ENCODE results near the gene MMP24. TPM values are rescaled to one million over a fixed set of nuclear protein-coding genes. Genes with fewer than 3 reads are reported as not detected.
A peak's percentile ranks its signal among the peaks of the same experiment; 100 is the strongest.

Gene MMP24
- total RNA-seq, 4 donors from 2014 or later = 0.16 to 7.2 (median 5.6) TPM

GRCh38 chr20:35302421-35303335, 76.2 kb downstream of the MMP24 start:
- TF ChIP-seq, protein P1, sequence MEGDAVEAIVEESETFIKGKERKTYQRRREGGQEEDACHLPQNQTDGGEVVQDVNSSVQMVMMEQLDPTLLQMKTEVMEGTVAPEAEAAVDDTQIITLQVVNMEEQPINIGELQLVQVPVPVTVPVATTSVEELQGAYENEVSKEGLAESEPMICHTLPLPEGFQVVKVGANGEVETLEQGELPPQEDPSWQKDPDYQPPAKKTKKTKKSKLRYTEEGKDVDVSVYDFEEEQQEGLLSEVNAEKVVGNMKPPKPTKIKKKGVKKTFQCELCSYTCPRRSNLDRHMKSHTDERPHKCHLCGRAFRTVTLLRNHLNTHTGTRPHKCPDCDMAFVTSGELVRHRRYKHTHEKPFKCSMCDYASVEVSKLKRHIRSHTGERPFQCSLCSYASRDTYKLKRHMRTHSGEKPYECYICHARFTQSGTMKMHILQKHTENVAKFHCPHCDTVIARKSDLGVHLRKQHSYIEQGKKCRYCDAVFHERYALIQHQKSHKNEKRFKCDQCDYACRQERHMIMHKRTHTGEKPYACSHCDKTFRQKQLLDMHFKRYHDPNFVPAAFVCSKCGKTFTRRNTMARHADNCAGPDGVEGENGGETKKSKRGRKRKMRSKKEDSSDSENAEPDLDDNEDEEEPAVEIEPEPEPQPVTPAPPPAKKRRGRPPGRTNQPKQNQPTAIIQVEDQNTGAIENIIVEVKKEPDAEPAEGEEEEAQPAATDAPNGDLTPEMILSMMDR (IDR thresholded peaks at IDR 0.05) = no peak
- no peak for DNase-seq (ENCODE audit: low spot score)
- ATAC-seq (ENCODE audit: low FRiP score) = no peak

GRCh38 chr20:35303382-35303734, 76.9 kb downstream of the MMP24 start:
- ATAC-seq (ENCODE audit: low FRiP score) (no peak), DNase-seq (ENCODE audit: low spot score) (no peak)
- TF ChIP-seq, protein P1 (IDR thresholded peaks at IDR 0.05) = no peak

- DNase-seq (ENCODE audit: low spot score) = peak; percentile 73
- ATAC-seq (ENCODE audit: low FRiP score) = peak; percentile 68
- TF ChIP-seq, protein P1 (IDR thresholded peaks at IDR 0.05) = peak in 2 of 3 donors; percentile 12 to 55
These were observed 77.4 kb downstream of the MMP24 start for GRCh38 chr20:35303735-35304491.

- DNase-seq (ENCODE audit: low spot score) (no peak), ATAC-seq (ENCODE audit: low FRiP score) (no peak)
- TF ChIP-seq, protein P1 (IDR thresholded peaks at IDR 0.05) = no peak
These were observed 78.5 kb downstream of the MMP24 start for GRCh38 chr20:35304956-35305355.

DNA sequence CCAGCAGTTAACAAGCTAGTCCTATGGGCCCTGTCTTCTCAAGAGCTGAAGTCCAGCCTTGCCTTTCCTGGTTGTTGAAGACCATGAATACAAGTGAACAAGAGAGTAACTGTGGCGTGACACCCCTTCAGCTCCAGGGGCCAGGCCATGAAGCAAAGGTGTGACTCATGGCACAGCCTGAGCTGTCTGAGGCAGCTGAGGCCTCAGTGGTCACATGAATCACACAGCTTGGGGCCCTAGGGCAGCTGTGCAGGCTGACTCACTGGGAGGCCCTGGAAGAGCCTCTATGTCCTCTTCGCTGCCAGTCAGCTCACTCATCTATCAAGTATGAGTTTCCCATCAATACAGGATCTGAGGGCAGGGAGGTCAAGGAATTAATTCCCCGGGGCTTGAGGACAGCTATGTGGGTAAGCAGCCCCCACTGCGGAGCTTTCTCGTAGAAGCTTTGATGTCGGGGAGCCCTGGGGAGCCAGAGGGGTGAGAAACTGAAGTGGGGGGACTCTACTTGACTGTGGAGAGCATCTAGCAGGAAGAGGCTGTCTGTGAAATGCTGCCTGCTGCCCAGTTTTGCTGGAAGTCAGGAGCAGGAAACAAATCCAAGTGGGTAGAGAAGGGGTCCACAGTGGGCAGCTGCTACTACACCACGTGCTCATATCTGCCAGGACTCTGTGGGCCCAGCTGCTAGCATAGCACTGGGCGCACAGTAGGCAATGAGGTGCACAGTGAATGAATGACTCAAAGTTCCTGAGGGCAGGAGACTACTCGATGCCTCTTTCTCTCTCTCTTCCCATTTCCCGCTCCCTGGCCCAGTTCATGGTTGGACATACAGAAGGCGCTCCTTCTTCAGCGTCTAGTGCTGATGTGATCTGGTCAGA, 79.4 kb downstream of the MMP24 start:
- peak; percentile 65 for ATAC-seq (ENCODE audit: low FRiP score)
- TF ChIP-seq, protein P1 (IDR thresholded peaks at IDR 0.05) = no peak
- peak; percentile 32 for DNase-seq (ENCODE audit: low spot score)

GRCh38 chr20:35306931-35307517, 80.5 kb downstream of the MMP24 start:
- DNase-seq (ENCODE audit: low spot score) (no peak), ATAC-seq (ENCODE audit: low FRiP score) (peak; percentile 26)
- TF ChIP-seq, protein P1 (IDR thresholded peaks at IDR 0.05) = no peak
